K562 (cell line): ENCODE measurements around the gene CDCA3. TPM values are rescaled to one million over a fixed set of nuclear protein-coding genes. Genes with fewer than 3 reads are reported as not detected.
A peak's percentile ranks its signal among the peaks of the same experiment; 100 is the strongest.

Experiments
- ATF1 ChIP-seq, 2 experiments: fragments of 450-650 bp in 1 of 2; IDR thresholded peaks; 2 replicates each; pipeline ENCODE4 v1.6.1; 2016; ENCODE audit warnings: missing compliant biosample characterization in 1 of 2, missing genetic modification characterization in 1 of 2
- CREM ChIP-seq: IDR thresholded peaks from 2 replicates; pipeline ENCODE4 v1.6.1; 2014; ENCODE audit warnings: antibody characterized with exemption, low read depth
- CXXC5 ChIP-seq: fragments of 250-450 bp; sonication (Bioruptor Pico); IDR thresholded peaks from 2 replicates; pipeline ENCODE4 v1.8.0; 2022; ENCODE audit warnings: inconsistent platforms, mild to moderate bottlenecking, moderate library complexity
- E2F4 ChIP-seq: sonication (generic); formaldehyde crosslinking; IDR thresholded peaks from 2 replicates; pipeline ENCODE4 v1.8.0; 2022; ENCODE audit warnings: mild to moderate bottlenecking, low read depth, missing genetic modification reagents
- FIP1L1 ChIP-seq: fragments of 200-400 bp; formaldehyde crosslinking; IDR thresholded peaks from 2 replicates; pipeline ENCODE4 v1.6.1; 2018; ENCODE audit warnings: mild to moderate bottlenecking, low read depth, low read length; ENCODE audit not compliant: poor library complexity, severe bottlenecking
- KHSRP ChIP-seq: fragments of 450-650 bp; IDR thresholded peaks from 2 replicates; pipeline ENCODE4 v1.6.1; 2017
- MXI1 ChIP-seq: IDR thresholded peaks from 2 replicates; pipeline ENCODE4 v1.6.1; 2011; ENCODE audit warnings: low read depth, mild to moderate bottlenecking, improper control_type of control experiment, low read length
- NONO ChIP-seq, 2 experiments: fragments of 200-400 bp in 1 of 2; fragments of 450-650 bp in 1 of 2; formaldehyde crosslinking in 1 of 2; IDR thresholded peaks; 2 replicates each; pipeline ENCODE4 v1.6.1; 2017; ENCODE audit warnings: low read depth in 2 of 2, mild to moderate bottlenecking in 2 of 2, moderate library complexity in 2 of 2, low read length in 1 of 2
- NR2C2 ChIP-seq, 2 experiments: fragments of 200-800 bp in 1 of 2; sonication (Bioruptor generic) in 1 of 2; sonication (generic) in 1 of 2; formaldehyde crosslinking in 1 of 2; IDR thresholded peaks; 2 replicates each; pipeline versions ENCODE4 v1.6.1 to v1.8.0; 2016 to 2022; ENCODE audit warnings: mild to moderate bottlenecking in 1 of 2, missing compliant biosample characterization in 1 of 2, missing genetic modification characterization in 1 of 2, missing genetic modification reagents in 1 of 2
- POLR2AphosphoS2 ChIP-seq: IDR thresholded peaks from 2 replicates; pipeline ENCODE4 v1.6.1; 2012; ENCODE audit warnings: low read length, improper control_type of control experiment
- REST ChIP-seq, 2 experiments: fragments of 450-650 bp; formaldehyde crosslinking in 1 of 2; IDR thresholded peaks; 2 replicates each; pipeline versions ENCODE4 v1.4.0 to v1.6.1; 2014 to 2020; ENCODE audit warnings: mild to moderate bottlenecking in 2 of 2, borderline replicate concordance in 1 of 2, low read depth in 1 of 2
- TAF7 ChIP-seq: fragments of 450-650 bp; IDR thresholded peaks from 2 replicates; pipeline ENCODE4 v1.6.1; 2016; ENCODE audit warnings: missing genetic modification characterization, missing compliant biosample characterization
- TFAP4 ChIP-seq: sonication (generic); formaldehyde crosslinking; IDR thresholded peaks from 2 replicates; pipeline ENCODE4 v1.8.0; 2022; ENCODE audit warnings: missing genetic modification reagents, mild to moderate bottlenecking, moderate library complexity, borderline replicate concordance
- ZNF146 ChIP-seq: IDR thresholded peaks from one replicate; pipeline ENCODE4 v1.6.1; 2018; ENCODE audit warnings: missing compliant biosample characterization; ENCODE audit not compliant: unreplicated experiment
- polyA plus RNA-seq, 8 experiments: library from polyadenylated mRNA; depleted of rRNA in 4 of 8; stranded (reverse) in 5 of 8; unstranded in 3 of 8; fragments of >200 nt; fragmentation: Nextera tagmentation in 2 of 8; fragmentation: Illumina TruSeq in 1 of 8; extraction: Ambion mirVana in 2 of 8; extraction: Trizol in 1 of 8; gene quantifications; 2 replicates each; pipeline versions ENCODE4 v1.2.1 to v1.2.3, GENCODE V29; 2011 to 2014; ENCODE audit warnings: inconsistent platforms in 1 of 8, missing spikeins in 1 of 8
- total RNA-seq, 7 experiments: library from RNA; depleted of rRNA in 6 of 7; stranded (reverse); fragments of >200 nt in 6 of 7; fragmentation: Illumina TruSeq in 2 of 7; extraction: Trizol in 2 of 7; gene quantifications; 2 replicates each; pipeline versions ENCODE4 v1.2.1 to v1.2.3, GENCODE V29; 2011 to 2021; ENCODE audit warnings: low replicate concordance in 1 of 7
- TF ChIP-seq, protein P1 (sequence below): sonication (generic); formaldehyde crosslinking; IDR thresholded peaks from 2 replicates; pipeline ENCODE4 v1.9.0; 2022; ENCODE audit warnings: mild to moderate bottlenecking, missing genetic modification reagents

CDCA3 gene
- total and polyA plus RNA-seq, 9 of the 15 experiments (the other 6 are each of a cell fraction or from before 2014, with no cell fraction given) = 24.2 to 80.8 (median 55.1) TPM

- no peak for TF ChIP-seq KHSRP
- peak; percentile 85 for TF ChIP-seq MXI1
- peak; percentile 39 for TF ChIP-seq REST (IDR thresholded peaks at IDR 0.05; ENCODE audit: borderline replicate concordance)
- no peak for TF ChIP-seq REST (CRISPR knock-in tag; IDR thresholded peaks at IDR 0.05; ENCODE audit: low read depth)
- TF ChIP-seq NONO (IDR thresholded peaks at IDR 0.05; ENCODE audit: low read depth in 2 of 2, low read length in 1 of 2) = peak in 1 of 2 experiments; percentile 36; a peak in 1 of 4 replicates
- TF ChIP-seq POLR2AphosphoS2 = peak; percentile 66; the same call in 1 of the 2 replicates
- no peak for TF ChIP-seq TAF7 (tag)
- no peak for TF ChIP-seq NR2C2 (CRISPR knock-in tag; IDR thresholded peaks at IDR 0.05)
- TF ChIP-seq NR2C2 (tag; IDR thresholded peaks at IDR 0.05) = 0 out of 2 replicates have a peak, but pooled peaks have one; percentile 7
- TF ChIP-seq ATF1 (CRISPR knock-in tag; IDR thresholded peaks at IDR 0.05) = no peak
- peak; percentile 34; the same call in 1 of the 2 replicates for TF ChIP-seq ATF1 (tag; IDR thresholded peaks at IDR 0.05)
- peak; percentile 74 for TF ChIP-seq CREM
- TF ChIP-seq FIP1L1 = peak; percentile 85
- no peak for TF ChIP-seq E2F4
- TF ChIP-seq CXXC5 (CRISPR knock-in tag) = peak; percentile 63
- peak; percentile 96 for TF ChIP-seq TFAP4 (CRISPR knock-in tag)
- TF ChIP-seq ZNF146 (CRISPR knock-in tag) = no peak
- TF ChIP-seq, protein P1, sequence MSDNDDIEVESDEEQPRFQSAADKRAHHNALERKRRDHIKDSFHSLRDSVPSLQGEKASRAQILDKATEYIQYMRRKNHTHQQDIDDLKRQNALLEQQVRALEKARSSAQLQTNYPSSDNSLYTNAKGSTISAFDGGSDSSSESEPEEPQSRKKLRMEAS (CRISPR knock-in tag) = peak; percentile 78
These were observed 21.3 kb upstream of the CDCA3 start (continued) for GRCh38 chr12:6872073-6873048.
